Skeletal muscle cell (primary cell): ENCODE measurements around the gene TMEM179.
"Not testable (repeated sequence)": the region's sequence is repeated elsewhere in the genome, so short reads cannot be mapped to it uniquely, and the experiment has no call there.

Source experiments
- DNase-seq: peaks from one replicate; pipeline ENCODE4 v3.0.0-alpha.2; 2010; ENCODE audit warnings: low read depth
- H3K4me3 ChIP-seq: 2 replicates; pipeline ENCODE4 v1.5.1; 2011; ENCODE audit warnings: low read depth, mild to moderate bottlenecking, control low read depth, low read length, moderate library complexity

Gene TMEM179

DNA sequence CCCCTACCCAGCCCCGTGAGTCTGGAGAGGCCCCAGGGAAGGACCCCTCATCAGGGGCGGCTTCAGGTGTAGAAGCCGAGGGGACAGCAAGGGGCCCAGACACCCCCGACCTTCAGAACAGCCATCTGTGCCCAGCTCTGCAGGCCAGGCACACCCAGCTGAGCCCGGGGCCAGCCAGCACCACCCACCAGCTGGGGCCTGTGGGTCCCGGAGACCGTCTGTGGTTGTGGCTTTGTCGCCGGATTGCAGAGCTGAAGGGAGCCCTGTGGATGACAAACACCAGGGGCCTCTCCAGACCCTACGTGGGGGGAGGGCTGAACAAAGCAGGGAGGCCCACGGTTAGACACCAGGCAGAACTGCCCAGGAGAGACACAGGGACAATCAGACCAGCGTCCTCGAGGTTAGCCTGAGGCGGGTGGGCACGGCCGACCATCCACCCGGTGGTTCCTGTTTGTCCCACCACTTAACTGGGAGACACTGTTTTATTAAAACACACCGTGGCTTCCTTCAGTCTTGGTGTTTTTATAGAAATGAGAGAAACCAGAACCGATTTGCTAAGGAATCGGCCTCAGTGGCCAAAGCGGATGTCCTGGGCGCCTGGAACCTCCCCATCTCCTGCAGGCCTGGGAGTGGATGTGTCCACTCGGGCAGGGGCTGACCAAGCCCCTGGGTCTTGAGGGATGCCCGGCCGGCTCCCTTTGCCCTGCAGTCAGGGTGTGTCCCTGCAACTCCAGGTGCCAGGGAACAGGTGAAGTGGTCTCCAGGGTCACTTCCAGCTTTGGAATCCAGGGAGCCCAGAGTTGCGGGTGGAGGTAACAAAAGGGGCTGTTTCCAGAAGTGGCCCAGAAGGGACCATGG is 15.0 kb downstream of the TMEM179 start:
- DNase-seq: no peak

DNA sequence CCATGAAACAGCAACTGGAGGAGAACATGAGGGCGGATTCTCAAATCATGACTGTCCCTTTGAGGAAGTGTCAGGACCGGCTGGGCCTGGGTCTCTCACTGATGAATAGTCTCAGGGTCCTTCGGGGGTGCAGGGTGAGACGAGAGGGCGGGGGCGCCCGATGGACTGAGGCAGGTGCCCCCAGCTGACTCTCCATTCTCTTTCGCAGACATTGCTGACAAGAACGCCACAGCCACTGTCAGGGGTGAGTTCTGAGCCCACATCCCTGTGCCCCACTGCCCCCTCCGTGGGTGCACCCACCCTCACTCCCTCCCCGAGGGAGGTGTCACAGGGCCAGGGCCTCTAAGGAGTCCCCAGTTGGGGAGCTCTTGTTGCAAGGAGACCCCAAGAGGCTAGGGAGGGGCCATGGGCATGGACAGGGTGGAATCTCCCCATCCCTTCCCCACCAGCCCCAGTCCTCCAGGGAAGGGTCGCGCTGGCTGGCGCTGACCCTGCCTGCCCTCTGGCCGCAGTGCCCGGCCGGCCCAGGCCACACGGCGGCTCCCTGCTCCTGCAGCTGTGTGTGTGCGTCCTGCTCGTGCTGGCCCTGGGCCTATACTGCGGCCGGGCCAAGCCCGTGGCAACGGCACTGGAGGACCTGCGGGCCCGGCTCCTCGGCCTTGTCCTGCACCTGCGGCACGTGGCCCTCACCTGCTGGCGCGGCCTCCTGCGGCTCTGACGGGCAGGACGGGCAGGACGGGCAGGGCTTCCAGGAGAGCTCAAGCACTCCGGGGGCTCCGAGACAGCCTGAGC is 16.3 kb downstream of the TMEM179 start:
- DNase-seq: no peak
- H3K4me3 ChIP-seq: no peak overlapping the region

More for the DNA sequence above, 15.0 kb downstream of the TMEM179 start:
- H3K4me3 ChIP-seq: no peak overlapping the region

DNA sequence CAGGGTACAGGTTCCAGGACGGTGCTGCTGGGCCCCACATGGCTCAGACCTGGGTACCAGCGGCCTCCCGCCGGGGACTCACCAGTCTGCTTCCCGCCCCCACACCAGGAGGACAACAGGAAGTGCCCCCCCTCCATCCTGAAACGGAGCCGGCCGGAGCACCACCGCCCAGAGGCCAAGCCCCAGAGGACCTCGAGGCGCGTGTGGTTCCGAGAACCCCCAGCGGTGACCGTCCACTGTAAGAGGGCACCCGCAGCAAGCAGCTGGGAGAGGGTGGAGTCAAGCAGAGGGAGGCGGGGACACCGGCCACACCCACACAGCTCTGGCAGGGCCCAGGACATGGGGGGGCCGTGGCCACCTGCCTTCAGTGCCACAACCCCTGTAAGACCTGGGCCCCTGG is 16.9 kb downstream of the TMEM179 start:
- H3K4me3 ChIP-seq: no peak overlapping the region
- no peak for DNase-seq

DNA sequence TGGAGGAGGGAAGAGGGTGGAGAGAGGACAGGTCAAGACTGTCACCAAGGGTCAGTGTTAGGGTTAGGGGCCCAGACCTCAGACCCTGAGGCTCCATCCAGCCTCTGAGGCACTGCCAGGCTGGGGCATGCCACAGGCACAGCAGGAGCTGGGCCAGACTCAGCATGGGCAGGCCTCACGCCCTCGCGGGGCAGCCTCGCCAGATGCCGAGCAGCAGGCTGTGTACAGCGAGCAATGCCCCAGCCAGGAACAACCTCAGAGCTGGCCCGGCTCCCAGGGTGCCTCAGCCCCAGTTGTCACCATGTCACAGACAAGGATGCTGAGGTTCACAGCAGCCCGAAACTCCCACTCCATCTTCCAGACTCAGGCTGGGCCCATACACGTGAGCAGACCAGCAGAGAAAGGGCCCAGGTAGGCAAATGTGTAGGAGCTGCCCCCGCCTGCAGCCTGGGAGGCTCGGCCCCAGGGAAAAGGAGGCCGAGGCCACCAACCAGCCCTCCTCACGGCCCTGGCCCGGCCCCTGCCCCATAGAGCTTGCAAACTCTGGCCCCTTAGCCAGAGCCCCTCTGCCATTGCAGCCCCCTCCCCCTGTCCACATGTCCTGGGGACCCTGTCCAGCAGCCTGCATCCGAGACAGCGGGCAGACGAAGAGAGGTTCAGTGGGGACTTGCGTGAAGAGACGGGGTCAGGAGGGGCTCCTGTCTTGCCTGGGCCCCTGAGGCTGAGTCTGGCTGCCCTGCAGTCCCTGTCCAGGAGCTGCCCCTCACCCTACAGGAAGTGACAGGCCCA is 17.5 kb downstream of the TMEM179 start:
- no peak overlapping the region for H3K4me3 ChIP-seq
- DNase-seq: no peak

DNA sequence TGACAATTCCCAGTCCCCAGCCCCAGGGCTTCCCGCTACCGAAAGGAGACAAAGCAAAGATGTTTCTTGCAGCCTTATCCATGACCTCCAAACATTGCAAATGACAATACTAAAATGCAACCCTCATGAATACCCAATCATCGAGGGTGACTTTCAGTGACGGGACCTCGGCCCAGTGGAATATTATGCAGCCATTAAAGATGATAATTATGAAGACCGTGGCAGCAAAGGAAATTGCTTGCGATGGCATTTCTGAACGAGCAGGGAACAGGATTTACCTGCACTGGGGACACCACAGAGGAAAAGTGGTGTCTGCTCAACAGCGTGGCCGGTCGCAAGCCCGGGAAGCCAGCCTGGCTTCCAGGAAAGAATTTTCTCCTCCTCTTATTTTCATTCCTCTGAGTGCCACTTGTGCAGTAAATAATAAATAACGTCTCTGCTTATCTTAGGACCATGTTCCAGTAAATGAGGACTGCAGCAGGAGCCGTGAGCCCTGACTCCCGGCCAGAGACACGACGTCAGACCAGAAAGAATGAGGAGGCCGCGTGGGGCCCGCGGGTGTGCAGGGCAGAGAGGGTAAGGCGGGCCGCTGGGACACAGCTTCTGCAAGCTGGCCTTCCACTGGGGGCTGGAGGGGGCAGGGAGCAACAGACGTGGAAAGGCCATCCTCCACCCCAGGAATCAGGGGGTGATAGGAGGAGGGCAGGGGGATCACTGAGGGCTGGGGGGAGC is 18.4 kb downstream of the TMEM179 start:
- H3K4me3 ChIP-seq: no peak overlapping the region
- no peak for DNase-seq

DNA sequence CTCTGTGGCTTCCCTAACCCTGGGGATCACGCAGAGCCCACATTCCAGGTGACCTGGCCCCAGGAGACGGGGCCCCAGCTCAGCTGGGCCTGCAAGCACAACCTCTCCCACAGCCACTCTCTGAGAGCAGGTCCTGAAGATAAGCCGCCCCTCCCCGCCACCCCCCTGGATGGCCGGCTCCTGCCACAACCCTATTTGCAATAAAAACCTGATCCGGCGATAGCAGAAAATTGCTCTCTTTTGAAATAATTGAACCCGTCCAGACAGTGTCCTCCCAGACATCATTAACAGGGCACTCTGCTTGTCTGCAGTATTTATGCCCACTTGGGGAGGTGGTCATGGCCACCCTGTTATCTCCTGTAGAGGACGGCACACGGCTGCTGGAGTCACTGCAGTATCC is 20.0 kb downstream of the TMEM179 start:
- no peak overlapping the region for H3K4me3 ChIP-seq
- DNase-seq: no peak

DNA sequence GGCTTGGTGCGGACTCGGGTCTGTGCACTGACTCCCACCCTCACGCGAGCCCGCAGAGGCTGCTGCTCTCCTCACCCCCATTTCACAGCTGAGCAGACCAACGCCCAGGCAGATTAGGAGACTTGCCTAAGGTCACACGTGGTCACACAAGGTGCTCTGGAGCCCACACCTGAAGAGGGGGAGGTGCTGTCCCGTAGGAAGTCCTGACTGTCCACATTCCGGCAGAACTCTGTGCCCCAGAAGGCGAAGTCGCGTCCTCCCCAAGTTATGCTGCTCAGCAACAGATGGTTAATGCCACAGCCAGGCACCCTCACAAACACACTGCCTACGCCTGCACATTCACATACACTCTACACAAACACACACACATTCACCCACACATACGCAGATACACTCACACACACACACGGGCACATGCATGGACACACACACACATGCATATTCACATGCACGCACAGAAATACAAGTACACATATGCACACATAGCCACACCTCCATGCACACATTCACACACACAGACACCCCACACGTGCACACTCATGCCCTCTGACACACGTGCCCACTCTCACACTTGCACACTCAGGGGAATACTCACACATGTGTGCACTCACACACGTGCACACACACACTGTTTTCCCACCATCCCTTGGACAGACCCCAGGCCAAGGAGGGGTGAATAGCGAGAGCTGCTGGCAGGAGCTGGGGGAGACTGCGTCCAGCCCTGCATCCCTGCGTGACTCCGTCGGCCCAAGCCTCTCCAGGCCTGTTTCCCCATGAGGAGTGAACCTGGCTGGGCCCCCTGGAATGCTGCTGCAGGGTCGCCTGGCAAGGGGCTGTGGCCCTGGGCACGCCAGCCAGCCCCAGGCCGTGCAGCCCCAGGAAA is 20.9 kb downstream of the TMEM179 start:
- DNase-seq: no peak

DNA sequence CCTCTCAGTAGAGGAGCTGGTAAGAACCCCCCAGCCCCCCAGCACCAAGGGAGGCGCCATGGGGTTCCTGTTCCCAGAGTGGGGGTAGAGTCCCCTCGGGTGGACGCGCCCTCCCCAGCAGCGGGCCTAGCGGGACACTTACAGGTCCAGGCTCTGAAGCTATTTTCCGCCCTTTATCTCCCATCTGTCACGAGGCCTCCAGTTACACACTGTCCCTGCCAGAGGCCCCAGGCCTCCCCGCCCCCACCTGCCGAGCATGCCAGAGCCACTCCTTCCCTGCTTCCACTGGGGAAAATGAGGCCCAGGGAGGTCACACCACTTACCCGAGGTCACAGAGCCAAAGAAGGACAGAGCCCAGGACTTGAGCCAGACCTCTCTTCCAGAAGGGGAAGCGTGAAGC is 21.9 kb downstream of the TMEM179 start:
- DNase-seq: no peak
- H3K4me3 ChIP-seq: no peak overlapping the region

More for the DNA sequence above, 20.9 kb downstream of the TMEM179 start:
- no peak overlapping the region for H3K4me3 ChIP-seq

DNA sequence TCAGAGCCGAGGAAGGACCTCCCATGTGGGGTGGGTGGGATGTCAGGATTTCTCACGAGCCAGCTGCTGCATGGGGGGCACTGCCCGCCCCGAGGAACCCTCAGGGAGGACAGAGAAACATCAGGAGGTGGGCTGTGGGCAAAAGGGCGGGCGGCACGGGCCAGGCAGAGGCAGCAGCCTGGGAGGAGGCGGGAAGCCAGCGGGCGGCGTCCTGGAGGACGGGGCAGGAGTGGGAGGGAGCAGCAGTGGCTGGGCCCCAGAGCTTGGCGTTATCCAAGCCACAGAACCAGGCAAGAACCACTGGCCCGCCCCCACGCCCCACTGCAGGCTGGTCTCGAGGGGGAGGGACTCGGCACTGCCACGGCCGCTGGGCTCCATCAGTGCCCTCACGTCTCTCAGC is 22.6 kb downstream of the TMEM179 start:
- DNase-seq: no peak
- no peak overlapping the region for H3K4me3 ChIP-seq

DNA sequence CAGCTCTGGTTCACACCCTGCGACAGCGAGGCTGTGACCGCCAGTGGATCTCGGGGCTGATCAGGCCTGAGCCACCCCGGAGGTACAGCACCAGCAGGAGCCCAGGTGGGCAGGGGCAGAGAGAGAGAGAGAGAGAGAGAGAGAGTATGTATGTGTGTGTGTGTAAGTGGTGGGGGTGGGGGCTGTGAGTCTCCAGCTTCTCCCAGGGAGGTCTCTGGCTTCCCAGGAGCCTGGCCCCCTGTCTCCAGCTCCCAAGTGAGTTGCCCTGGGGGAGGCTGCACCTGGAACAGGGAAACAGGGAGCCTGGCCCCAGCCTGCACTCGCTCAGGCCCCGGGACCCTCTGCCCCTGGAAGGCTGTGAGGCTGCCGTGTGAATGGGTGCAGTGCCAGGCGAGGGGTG is 23.1 kb downstream of the TMEM179 start:
- DNase-seq: no peak
- H3K4me3 ChIP-seq: no peak overlapping the region

DNA sequence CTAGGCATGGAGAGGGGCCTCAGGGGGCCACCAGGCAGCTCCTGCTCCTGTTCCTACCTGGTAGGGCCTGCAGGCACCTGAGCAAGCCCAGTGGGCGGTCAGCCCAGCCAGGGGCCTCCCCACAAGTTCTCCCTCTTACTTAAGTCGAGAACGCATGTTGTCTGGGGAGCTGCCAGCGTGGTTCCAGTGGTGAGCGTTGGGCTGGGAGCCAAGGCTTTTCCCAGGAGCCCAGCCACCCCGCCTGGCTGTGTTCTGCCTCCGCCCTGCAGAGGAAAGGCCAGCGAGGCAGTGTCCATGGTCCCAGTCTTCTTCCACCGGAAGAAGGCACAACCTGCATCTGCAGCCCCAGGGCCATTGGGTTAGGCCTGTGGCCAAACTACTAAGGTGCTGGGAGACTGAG is 23.6 kb downstream of the TMEM179 start:
- no peak overlapping the region for H3K4me3 ChIP-seq
- DNase-seq: no peak

DNA sequence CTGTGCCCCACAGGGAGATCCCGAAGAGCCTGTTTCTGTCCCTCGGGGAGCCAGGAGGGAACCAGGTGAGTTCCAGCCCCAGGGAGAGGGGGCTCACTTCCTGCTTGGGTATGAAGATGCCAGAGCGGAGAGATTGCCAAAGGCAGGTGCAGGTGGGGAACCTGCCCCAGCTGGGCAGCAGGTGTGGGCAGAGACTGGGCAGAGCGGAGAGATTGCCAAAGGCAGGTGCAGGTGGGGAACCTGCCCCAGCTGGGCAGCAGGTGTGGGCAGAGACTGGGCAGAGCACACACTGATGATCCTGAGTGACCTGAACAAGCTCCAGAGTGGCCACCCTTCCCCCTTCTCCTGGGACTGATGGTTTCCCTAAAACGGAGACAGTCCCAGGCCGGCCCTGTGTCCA is 24.6 kb downstream of the TMEM179 start:
- not testable (repeated sequence) for DNase-seq, H3K4me3 ChIP-seq

DNA sequence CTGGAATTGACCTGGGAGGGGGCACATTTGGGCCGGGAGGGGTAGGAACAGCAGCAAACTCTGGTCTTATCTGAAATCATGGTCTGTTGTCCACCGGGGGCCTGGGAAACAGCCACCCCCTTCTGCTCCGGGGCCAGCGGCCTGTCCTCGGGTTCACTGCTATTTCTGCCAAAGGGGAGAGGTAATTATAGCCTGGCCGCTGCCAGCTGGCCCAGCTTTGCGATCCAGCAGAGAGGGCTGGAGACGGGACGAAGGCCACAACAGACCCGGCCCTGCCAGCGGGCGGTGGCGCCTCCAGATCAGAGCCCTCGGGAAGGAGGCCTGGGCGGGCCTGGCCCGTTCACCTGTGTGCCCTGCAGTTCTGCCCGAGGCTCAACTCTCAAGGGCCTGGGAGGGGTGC is 25.1 kb downstream of the TMEM179 start, which contains the start of gene C14orf180:
C14orf180 (plus strand) TSS at position 258 of the 400 bp plus-strand sequence. CDS start 6,667 bp downstream, outside the sequence.
- no peak for DNase-seq
- H3K4me3 ChIP-seq: no peak within 1 kb of the TSS

DNA sequence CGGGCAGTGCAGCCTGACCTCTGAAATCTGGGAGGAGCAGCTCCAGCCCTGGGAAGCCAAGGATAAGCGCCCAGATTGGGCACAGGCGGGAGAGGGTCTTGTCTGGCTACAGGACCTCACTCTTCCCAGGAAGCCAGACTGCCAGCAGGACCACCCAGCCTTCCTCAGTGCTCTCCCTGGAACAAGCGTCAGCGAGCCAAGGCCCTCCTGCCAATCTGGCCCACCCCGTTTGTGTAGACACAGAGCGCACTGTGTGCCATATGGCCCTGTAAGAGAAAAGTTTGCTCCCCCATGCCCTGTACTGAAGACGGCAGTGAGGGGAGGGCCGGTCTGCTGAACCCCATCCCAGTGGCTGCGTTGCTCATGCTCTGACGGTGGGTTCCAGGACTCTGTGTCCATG is 26.3 kb downstream of the TMEM179 start:
- DNase-seq: no peak
- H3K4me3 ChIP-seq: no peak overlapping the region

DNA sequence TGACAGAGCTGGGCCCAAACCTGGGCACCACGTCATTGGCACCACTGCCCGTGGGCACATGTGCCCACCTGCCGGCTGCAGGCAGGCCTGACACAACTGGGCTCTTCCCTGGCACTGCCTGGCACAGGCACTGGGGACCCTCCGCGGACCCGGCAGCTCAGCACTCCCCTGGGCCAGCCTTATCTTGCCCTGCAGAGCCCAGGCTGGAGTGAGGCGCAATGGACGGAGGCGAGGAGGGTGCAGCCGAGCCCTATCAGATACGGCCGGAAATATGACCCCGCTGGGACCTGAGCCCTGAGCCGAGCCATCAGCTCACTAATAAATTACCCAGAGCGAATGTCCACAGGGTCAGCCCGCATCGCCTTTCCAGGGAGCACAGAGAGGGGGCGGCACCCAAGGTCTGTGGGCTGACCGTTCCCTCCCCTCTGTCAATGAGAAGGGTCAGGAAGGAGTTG is 26.7 kb downstream of the TMEM179 start:
- DNase-seq: no peak
- H3K4me3 ChIP-seq: no peak overlapping the region

DNA sequence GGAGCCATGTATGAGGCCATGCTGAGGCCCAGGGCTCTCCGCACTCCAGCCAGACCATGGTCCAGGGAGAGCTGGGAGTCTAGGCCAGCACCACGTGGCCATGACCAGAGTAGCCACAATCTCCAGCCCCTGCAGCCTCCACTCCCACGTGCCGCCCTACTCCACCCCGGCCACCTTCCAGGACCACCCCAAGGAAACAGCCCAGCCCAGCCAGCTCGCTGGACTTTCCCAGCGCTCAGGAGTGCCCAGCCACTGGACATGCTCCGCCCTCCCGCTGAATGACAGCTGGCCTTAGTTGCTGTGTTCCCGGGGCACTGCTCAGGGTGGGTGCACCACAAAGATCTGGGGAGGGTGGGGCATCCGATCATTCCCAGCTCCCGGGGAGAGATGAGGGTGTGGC is 27.1 kb downstream of the TMEM179 start:
- no peak overlapping the region for H3K4me3 ChIP-seq
- no peak for DNase-seq

DNA sequence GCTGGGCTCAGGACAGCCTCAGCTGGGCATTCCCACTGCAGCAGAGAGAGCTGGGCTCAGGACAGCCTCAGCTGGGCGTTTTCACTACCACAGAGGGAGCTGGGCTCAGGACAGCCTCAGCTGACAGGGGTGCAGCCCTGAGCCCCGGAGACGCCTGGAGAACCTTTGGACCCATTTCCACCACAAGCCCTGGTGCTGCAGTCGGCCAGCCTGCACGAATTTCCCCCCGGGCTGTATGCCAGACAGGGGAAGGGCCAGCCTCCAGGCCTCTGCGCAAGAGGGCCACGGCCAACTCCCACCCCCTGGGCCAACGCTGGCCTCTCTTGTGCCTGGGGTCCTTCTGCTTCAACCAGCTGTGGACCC is 27.6 kb downstream of the TMEM179 start:
- no peak overlapping the region for H3K4me3 ChIP-seq
- DNase-seq: no peak

DNA sequence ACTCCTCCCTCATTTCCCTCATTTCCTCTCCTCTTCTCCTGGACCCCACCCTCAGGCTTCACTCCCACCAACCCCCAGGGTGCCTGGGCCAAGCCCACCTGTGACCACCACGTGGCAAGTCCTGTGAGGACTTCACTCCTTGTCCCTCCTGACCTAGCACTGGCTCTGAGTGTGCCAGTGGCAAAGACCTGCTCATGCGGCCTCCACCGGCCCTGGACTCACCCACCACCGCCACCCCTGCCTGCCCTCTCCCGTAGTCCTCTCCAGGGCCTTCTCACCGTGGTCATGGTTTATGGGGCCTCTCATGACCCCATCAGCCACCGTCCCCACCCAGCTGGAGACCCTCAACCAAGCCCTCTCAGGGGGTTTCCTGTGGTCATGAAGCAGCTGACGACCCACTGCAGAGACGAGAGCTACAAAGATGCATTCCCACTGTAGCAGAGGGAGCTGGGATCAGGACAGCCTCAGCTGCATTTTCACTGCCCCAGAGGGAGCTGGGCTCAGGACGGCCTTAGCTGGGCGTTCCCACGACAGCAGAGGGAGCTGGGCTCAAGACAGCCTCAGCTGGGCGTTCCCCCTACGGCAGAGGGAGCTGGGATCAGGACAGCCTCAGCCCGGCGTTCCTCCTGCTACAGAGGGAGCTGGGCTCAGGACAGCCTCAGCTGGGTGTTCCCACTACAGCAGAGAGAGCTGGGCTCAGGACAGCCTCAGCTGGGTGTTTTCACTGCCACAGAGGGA is 28.2 kb downstream of the TMEM179 start:
- no peak for DNase-seq
- H3K4me3 ChIP-seq: no peak overlapping the region
